Mononuclear cell (primary cell): ENCODE results near the gene NUBPL. TPM values are rescaled to one million over a fixed set of nuclear protein-coding genes. Genes with fewer than 3 reads are reported as not detected.
"Not testable (repeated sequence)": the region's sequence is repeated elsewhere in the genome, so short reads cannot be mapped to it uniquely, and the experiment has no call there.

Source experiments
- H3K27me3 ChIP-seq: 2 replicates; pipeline ENCODE4 v1.6.0; 2011; ENCODE audit warnings: low read length, control low read depth; ENCODE audit not compliant: insufficient read depth
- H3K4me1 ChIP-seq: 2 replicates; pipeline ENCODE4 v1.5.1; 2011; ENCODE audit warnings: mild to moderate bottlenecking, low read length, control low read depth; ENCODE audit not compliant: insufficient read depth
- H3K4me3 ChIP-seq: 2 replicates; pipeline ENCODE4 v1.5.1; 2011; ENCODE audit warnings: mild to moderate bottlenecking, low read length, moderate library complexity
- H3K9me3 ChIP-seq: 2 replicates; pipeline ENCODE4 v1.5.1; 2011; ENCODE audit warnings: low read depth, mild to moderate bottlenecking, control low read depth, low read length
- total RNA-seq: library from RNA; depleted of rRNA; stranded (reverse); fragments of >200 nt; gene quantifications from one replicate; pipeline ENCODE4 v1.2.3, GENCODE V29; 2012

Gene NUBPL
- total RNA-seq, 1 donor, result 5.7 TPM

GRCh38 chr14:31677630-31678029 lies 116.4 kb downstream of the NUBPL start:
- H3K4me3 ChIP-seq, result no peak overlapping the region
- H3K27me3 ChIP-seq, result no peaks in the 10 kb centered on the region
- H3K4me1 ChIP-seq, result no peaks in the 10 kb centered on the region
- peaks cover 7% of the 10 kb centered on the region for H3K9me3 ChIP-seq

GRCh38 chr14:31678421-31679249 lies 117.4 kb downstream of the NUBPL start:
- Histone ChIP-seq H3K4me3 (no peak overlapping the region), H3K27me3 (no peaks in the 10 kb centered on the region), H3K4me1 (no peaks in the 10 kb centered on the region), H3K9me3 (peaks cover 7% of the 10 kb centered on the region)

GRCh38 chr14:31682768-31683167 lies 121.6 kb downstream of the NUBPL start:
- peaks cover 11% of the 10 kb centered on the region for H3K9me3 ChIP-seq
- no peaks in the 10 kb centered on the region for H3K27me3 ChIP-seq

GRCh38 chr14:31687726-31688125 lies 126.5 kb downstream of the NUBPL start:
- H3K4me1 ChIP-seq, result no peaks in the 10 kb centered on the region
- peaks cover 5% of the 10 kb centered on the region for H3K9me3 ChIP-seq
- no peaks in the 10 kb centered on the region for H3K27me3 ChIP-seq
- no peak overlapping the region for H3K4me3 ChIP-seq

More at GRCh38 chr14:31682768-31683167, 121.6 kb downstream of the NUBPL start:
- Histone ChIP-seq H3K4me3 (no peak overlapping the region), H3K4me1 (no peaks in the 10 kb centered on the region)

GRCh38 chr14:31690056-31690455 lies 128.9 kb downstream of the NUBPL start:
- Histone ChIP-seq H3K4me3 (no peak overlapping the region), H3K9me3 (no peaks in the 10 kb centered on the region), H3K4me1 (no peaks in the 10 kb centered on the region), H3K27me3 (no peaks in the 10 kb centered on the region)

- no peaks in the 10 kb centered on the region for H3K27me3 ChIP-seq
- no peaks in the 10 kb centered on the region for H3K9me3 ChIP-seq
- H3K4me1 ChIP-seq, result no peaks in the 10 kb centered on the region
- H3K4me3 ChIP-seq, result no peak overlapping the region
These were observed 131.2 kb downstream of the NUBPL start for GRCh38 chr14:31692376-31692781.

- Histone ChIP-seq H3K4me1 (no peaks in the 10 kb centered on the region), H3K9me3 (no peaks in the 10 kb centered on the region), H3K27me3 (no peaks in the 10 kb centered on the region), H3K4me3 (no peak overlapping the region)
These were observed 135.2 kb downstream of the NUBPL start for GRCh38 chr14:31696378-31696777.

- H3K4me3 ChIP-seq, result no peak overlapping the region
- no peaks in the 10 kb centered on the region for H3K27me3 ChIP-seq
- no peaks in the 10 kb centered on the region for H3K9me3 ChIP-seq
- no peaks in the 10 kb centered on the region for H3K4me1 ChIP-seq
These were observed 138.6 kb downstream of the NUBPL start for GRCh38 chr14:31699809-31700208.

- Histone ChIP-seq H3K9me3 (no peaks in the 10 kb centered on the region), H3K27me3 (no peaks in the 10 kb centered on the region), H3K4me1 (no peaks in the 10 kb centered on the region), H3K4me3 (no peak overlapping the region)
These were observed 139.3 kb downstream of the NUBPL start for GRCh38 chr14:31700282-31701074.

GRCh38 chr14:31702130-31702529 lies 140.9 kb downstream of the NUBPL start:
- H3K9me3 ChIP-seq, result no peaks in the 10 kb centered on the region
- no peaks in the 10 kb centered on the region for H3K4me1 ChIP-seq
- H3K27me3 ChIP-seq, result no peaks in the 10 kb centered on the region
- no peak overlapping the region for H3K4me3 ChIP-seq

GRCh38 chr14:31703056-31703455 lies 141.9 kb downstream of the NUBPL start:
- Histone ChIP-seq H3K4me3 (no peak overlapping the region), H3K4me1 (no peaks in the 10 kb centered on the region), H3K9me3 (no peaks in the 10 kb centered on the region)

GRCh38 chr14:31705731-31706130 lies 144.5 kb downstream of the NUBPL start:
- Histone ChIP-seq H3K4me3 (no peak overlapping the region), H3K27me3 (no peaks in the 10 kb centered on the region)

More at GRCh38 chr14:31703056-31703455, 141.9 kb downstream of the NUBPL start:
- no peaks in the 10 kb centered on the region for H3K27me3 ChIP-seq

GRCh38 chr14:31708661-31709060 lies 147.5 kb downstream of the NUBPL start:
- H3K27me3 ChIP-seq, H3K4me3 ChIP-seq: not testable (repeated sequence)

More at GRCh38 chr14:31705731-31706130, 144.5 kb downstream of the NUBPL start:
- Histone ChIP-seq H3K4me1 (no peaks in the 10 kb centered on the region), H3K9me3 (no peaks in the 10 kb centered on the region)

GRCh38 chr14:31712244-31713127 lies 151.3 kb downstream of the NUBPL start:
- Histone ChIP-seq H3K27me3 (no peaks in the 10 kb centered on the region), H3K4me1 (no peaks in the 10 kb centered on the region), H3K4me3 (no peak overlapping the region), H3K9me3 (no peaks in the 10 kb centered on the region)

More at GRCh38 chr14:31708661-31709060, 147.5 kb downstream of the NUBPL start:
- H3K4me1 ChIP-seq, H3K9me3 ChIP-seq: not testable (repeated sequence)
